HFFc6 (cell line): Measurements from ENCODE around the gene MOXD1. TPM values are rescaled to one million over a fixed set of nuclear protein-coding genes. Genes with fewer than 3 reads are reported as not detected.
A peak's percentile ranks its signal among the peaks of the same experiment; 100 is the strongest.

Experiments
- DNase-seq: peaks from one replicate; pipeline ENCODE4 v3.0.0-alpha.2; 2018
- H3K27ac Mint-ChIP-seq: 2 replicates; pipeline ENCODE4 v1.8.0; 2020; ENCODE audit warnings: mild to moderate bottlenecking, mixed read lengths
- H3K27me3 Mint-ChIP-seq: 2 replicates; pipeline ENCODE4 v1.8.0; 2021; ENCODE audit warnings: mild to moderate bottlenecking, moderate library complexity, mixed read lengths; ENCODE audit not compliant: insufficient read depth
- H3K36me3 Mint-ChIP-seq: 2 replicates; pipeline ENCODE4 v1.8.0; 2021; ENCODE audit warnings: low read depth, mixed read lengths
- H3K4me1 Mint-ChIP-seq: 2 replicates; pipeline ENCODE4 v1.8.0; 2020; ENCODE audit warnings: low read depth, mixed read lengths
- H3K4me3 Mint-ChIP-seq: 2 replicates; pipeline ENCODE4 v1.8.0; 2020; ENCODE audit warnings: mild to moderate bottlenecking, moderate library complexity, mixed read lengths
- H3K9me3 Mint-ChIP-seq: 2 replicates; pipeline ENCODE4 v1.8.0; 2020; ENCODE audit warnings: mild to moderate bottlenecking, mixed read lengths
- CTCF ChIP-seq: fragments of 200-600 bp; sonication (generic); IDR thresholded peaks from 2 replicates; pipeline ENCODE4 v1.5.0; 2021; ENCODE audit warnings: antibody characterized with exemption, mild to moderate bottlenecking
- total RNA-seq, 6 experiments: library from RNA; stranded (reverse); fragmentation: NEBNext Ultra II Directional; extraction: Animal tissue kit (Norgen Biotek cat#: 25700); gene quantifications; 2 replicates in 1 of 6; 3 replicates in 5 of 6; pipeline ENCODE4 v1.2.3, GENCODE V29; 2021

The MOXD1 gene
- total RNA-seq, 6 experiments from 2014 or later, result 85.0 to 174 (median 153) TPM

DNA sequence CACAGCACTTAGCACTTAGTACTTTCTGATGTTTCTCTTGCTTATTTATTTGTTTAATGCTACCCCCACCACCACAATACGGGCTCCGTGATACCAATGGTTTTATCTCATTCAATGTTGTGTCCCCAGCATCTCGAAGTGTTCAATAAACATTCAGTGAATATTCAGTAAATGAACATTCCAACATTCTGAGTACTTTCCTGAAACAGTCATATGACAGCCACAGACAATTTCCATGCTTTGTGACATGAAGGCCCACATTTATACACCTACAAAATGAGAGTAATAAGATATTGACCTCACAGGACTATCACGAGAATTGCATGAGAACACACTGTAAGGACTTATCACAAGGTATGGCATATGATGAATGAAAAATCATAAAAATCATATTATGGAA lies 10.8 kb downstream of the MOXD1 start:
- no peak for TF ChIP-seq CTCF
- H3K36me3 Mint-ChIP-seq, result peaks cover 37% of the 10 kb centered on the region
- H3K9me3 Mint-ChIP-seq, result peaks cover 21% of the 10 kb centered on the region
- H3K4me1 Mint-ChIP-seq, result peaks cover 77% of the 10 kb centered on the region
- H3K27ac Mint-ChIP-seq, result peak overlapping the region; percentile 94
- H3K27me3 Mint-ChIP-seq, result no peaks in the 10 kb centered on the region
- DNase-seq, result no peak
- peak overlapping the region; percentile 43 for H3K4me3 Mint-ChIP-seq

DNA sequence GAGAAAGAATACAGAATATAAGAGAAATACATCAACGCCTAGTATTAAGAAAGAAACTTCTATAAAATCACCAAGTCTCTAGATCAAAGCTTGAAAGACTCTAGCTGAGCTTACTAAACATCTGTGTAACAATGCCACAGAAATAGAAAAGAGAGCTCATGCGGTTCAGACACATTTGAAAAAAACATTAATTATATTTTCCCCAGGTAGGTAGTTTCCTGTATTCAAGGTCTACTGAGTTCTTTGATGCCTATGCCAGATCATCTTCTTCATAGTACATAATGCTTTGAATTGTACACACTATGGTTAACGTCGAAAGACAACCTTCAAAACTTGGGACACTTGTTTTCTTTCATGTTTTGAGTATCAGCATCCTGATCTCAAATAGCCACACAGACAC lies 11.3 kb downstream of the MOXD1 start:
- H3K4me3 Mint-ChIP-seq, result peak overlapping the region; percentile 43
- H3K9me3 Mint-ChIP-seq, result peaks cover 16% of the 10 kb centered on the region
- peak overlapping the region; percentile 94 for H3K27ac Mint-ChIP-seq
- H3K36me3 Mint-ChIP-seq, result peaks cover 35% of the 10 kb centered on the region
- no peak for TF ChIP-seq CTCF
- no peaks in the 10 kb centered on the region for H3K27me3 Mint-ChIP-seq
- peaks cover 72% of the 10 kb centered on the region for H3K4me1 Mint-ChIP-seq
- no peak for DNase-seq

DNA sequence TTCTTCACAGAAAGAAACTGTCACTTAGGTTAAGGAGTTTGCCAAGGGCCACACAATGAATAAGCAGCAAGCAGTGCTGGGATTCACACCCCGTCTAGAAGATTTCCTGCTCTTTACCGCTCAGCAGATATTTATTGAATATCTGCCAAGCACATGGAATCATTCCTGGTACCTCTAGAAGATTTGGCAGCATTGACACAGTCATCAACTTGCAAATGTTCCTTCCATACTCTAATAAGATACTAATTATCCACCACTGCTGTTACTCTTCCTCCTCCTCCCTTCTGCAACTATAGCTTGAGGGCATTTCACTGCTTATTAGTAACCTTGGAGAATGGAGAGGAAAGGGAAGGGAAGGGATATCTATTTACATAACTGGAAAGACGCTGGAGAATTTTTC lies 13.0 kb downstream of the MOXD1 start:
- Mint-ChIP-seq H3K27me3 (no peaks in the 10 kb centered on the region), H3K9me3 (peaks cover 3% of the 10 kb centered on the region; the same call in 1 of the 2 replicates), H3K27ac (peak overlapping the region; percentile 48; the same call in 1 of the 2 replicates), H3K4me3 (peak overlapping the region; percentile 22; the same call in 1 of the 2 replicates), H3K4me1 (peaks cover 57% of the 10 kb centered on the region), H3K36me3 (peaks cover 30% of the 10 kb centered on the region)
- peak; percentile 45 for DNase-seq
- TF ChIP-seq CTCF, result no peak

DNA sequence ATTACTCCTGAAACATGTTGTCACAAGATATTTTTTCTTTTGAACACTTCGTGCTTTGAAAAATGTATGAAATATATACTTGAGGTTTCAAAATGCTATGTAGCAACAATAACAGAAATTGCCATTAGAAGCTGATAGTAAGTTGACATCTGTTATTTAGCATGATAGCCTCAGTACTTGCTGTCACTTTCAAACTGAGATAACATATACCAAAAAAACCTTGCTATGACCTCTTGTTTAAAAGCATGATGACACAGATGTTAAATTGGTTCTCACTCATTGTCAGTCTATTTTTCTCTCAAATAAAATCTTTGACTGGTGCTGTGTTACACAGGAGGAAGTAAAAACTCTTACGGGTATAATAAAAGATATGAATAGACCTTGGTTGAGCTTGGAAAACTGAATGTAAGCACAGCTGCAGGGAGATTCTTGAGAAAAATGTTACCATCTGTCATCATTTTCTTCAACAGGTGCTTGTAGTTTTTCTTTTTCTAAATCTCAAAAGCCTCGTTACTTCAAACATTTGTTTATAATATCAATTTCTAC lies 18.6 kb downstream of the MOXD1 start:
- H3K4me3 Mint-ChIP-seq, result no peak overlapping the region

GRCh38 chr6:132381381-132381780 lies 19.9 kb downstream of the MOXD1 start:
- H3K9me3 Mint-ChIP-seq, result no peaks in the 10 kb centered on the region
- H3K27ac Mint-ChIP-seq, result no peak overlapping the region
- H3K36me3 Mint-ChIP-seq, result peaks cover 35% of the 10 kb centered on the region
- DNase-seq, result no peak
- no peaks in the 10 kb centered on the region for H3K27me3 Mint-ChIP-seq
- no peak for TF ChIP-seq CTCF
- H3K4me3 Mint-ChIP-seq, result no peak overlapping the region
- peaks cover 18% of the 10 kb centered on the region for H3K4me1 Mint-ChIP-seq

More for the DNA sequence above, 18.6 kb downstream of the MOXD1 start:
- no peak for DNase-seq
- no peak for TF ChIP-seq CTCF
- no peaks in the 10 kb centered on the region for H3K9me3 Mint-ChIP-seq
- no peaks in the 10 kb centered on the region for H3K27me3 Mint-ChIP-seq
- H3K36me3 Mint-ChIP-seq, result peaks cover 41% of the 10 kb centered on the region
- peaks cover 19% of the 10 kb centered on the region for H3K4me1 Mint-ChIP-seq
- H3K27ac Mint-ChIP-seq, result no peak overlapping the region
